Skeletal muscle tissue (tissue), 4 donors: ENCODE data around the gene LRRC32. TPM values are rescaled to one million over a fixed set of nuclear protein-coding genes. Genes with fewer than 3 reads are reported as not detected.

Source experiments
- H3K27ac ChIP-seq: one replicate; pipeline ENCODE4 v1.7.0; 2013; ENCODE audit warnings: mild to moderate bottlenecking, low read depth, low read length, inconsistent platforms
- H3K27me3 ChIP-seq, 3 donors: one replicate each; pipeline ENCODE4 v1.7.0; 2013; ENCODE audit warnings: low read length in 3 of 3; ENCODE audit not compliant: control insufficient read depth in 3 of 3, insufficient read depth in 3 of 3
- H3K36me3 ChIP-seq, 3 donors: one replicate each; pipeline ENCODE4 v1.7.0; 2013; ENCODE audit warnings: low read length in 3 of 3; ENCODE audit not compliant: control insufficient read depth in 3 of 3, insufficient read depth in 3 of 3
- H3K4me1 ChIP-seq, 3 donors: one replicate each; pipeline ENCODE4 v1.7.0; 2013; ENCODE audit warnings: low read length in 3 of 3, mild to moderate bottlenecking in 3 of 3; ENCODE audit not compliant: control insufficient read depth in 3 of 3, insufficient read depth in 3 of 3
- H3K4me3 ChIP-seq, 3 donors: one replicate each; pipeline ENCODE4 v1.7.0; 2013; ENCODE audit warnings: low read length in 3 of 3
- H3K9ac ChIP-seq, 3 donors: one replicate each; pipeline ENCODE4 v1.7.0; 2013; ENCODE audit warnings: low read length in 3 of 3, mild to moderate bottlenecking in 3 of 3, moderate library complexity in 2 of 3, low read depth in 1 of 3
- H3K9me3 ChIP-seq, 3 donors: one replicate each; pipeline ENCODE4 v1.7.0; 2013; ENCODE audit warnings: low read length in 3 of 3; ENCODE audit not compliant: control insufficient read depth in 3 of 3
- total RNA-seq: library from RNA; depleted of rRNA; stranded (reverse); fragments of >200 nt; gene quantifications from one replicate; pipeline ENCODE4 v1.2.3, GENCODE V29; 2014
- donor health status: Osteomylitis.

Gene LRRC32
- total RNA-seq, 1 donor from 2014 or later = 6.3 TPM

DNA sequence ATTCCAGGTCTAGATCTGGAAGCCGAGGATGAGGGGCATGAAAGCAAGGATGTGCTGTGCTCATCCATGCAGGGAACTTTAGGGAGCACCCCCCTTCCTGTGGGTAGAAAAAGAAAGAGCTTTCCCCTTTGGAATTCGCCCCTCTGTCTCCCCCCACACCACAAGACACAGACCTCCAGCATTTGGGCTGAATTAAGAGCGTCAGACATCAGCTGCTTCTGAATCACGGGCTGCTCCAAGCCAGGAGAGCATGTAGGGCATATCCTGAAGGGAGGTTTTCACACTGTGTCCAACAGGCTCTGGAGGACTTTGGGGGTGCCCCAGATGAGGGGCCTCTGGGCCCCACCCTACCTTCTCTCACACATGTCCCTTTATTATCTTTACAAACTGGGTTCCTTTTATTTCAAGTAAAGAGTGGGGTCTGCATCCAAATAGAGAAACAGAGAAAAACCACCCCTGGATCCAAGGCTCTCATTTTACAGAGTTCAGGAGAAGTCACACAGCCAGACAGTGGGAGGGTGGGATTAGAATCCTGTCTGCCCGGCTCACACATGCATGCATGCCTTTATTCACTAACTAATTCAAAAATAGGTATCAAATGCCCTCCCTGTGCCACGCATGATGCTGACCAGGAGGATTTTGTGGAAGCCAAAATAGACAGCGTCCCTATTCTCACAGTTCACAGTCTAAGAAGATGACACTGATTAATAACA, 52.8 kb downstream of the LRRC32 start:
- H3K9ac ChIP-seq = peak overlapping the region in 1 of 3 donors; percentile 25

DNA sequence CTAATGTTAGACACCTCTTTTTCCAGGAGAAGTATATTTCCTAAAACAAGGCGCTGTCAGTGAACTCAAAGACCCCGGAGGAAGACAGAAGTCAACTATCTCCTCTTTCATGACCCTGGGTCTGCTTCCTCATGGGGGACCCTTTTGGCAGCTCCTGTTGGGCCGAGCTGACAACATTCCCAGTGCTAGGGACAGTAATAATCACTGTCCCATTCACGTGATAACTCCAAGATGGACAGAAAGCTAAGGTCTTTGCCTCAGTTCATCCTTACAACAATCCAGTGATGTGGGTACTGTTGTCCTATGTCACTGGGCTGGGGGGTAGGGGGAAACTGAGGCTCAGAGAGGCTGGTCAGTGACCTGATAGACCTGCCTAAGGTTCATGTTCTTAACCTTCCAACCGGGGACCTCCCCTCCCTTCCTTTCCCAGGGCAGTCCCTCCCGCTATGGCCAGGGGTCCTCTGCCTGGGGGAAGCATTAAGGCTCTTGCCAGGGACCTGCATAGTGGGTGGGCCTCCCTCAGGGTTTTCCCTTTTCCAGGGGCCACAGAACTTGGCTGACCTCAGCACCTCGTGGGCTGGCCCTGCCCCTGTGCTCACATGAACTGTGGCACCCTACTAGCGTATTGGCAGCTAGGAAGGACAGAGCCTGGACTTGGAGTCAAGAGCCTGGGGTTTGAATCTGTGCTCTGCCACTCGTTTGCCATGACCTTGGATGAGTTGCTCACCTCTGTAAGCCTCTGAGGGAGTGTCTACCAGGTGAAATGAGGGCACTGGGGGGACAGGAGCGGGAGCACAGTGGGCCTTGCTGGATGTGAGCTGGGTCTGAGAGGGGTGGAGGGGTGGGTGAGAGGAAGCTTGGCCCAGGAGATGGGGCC, 53.6 kb downstream of the LRRC32 start:
- Histone ChIP-seq H3K27ac (peak overlapping the region; percentile 70), H3K36me3 (no peaks in the 10 kb centered on the region), H3K4me3 (no peak overlapping the region), H3K4me1 (peaks cover 14 to 26% (median 25%) of the 10 kb centered on the region in 3 donors), H3K27me3 (no peaks in the 10 kb centered on the region), H3K9ac (peak overlapping the region in 1 of 3 donors; percentile 25), H3K9me3 (peaks cover 0 to 2% (median 0%) of the 10 kb centered on the region in 3 donors)

More for the DNA sequence above, 52.8 kb downstream of the LRRC32 start:
- Histone ChIP-seq H3K9me3 (peaks cover 0 to 2% (median 0%) of the 10 kb centered on the region in 3 donors), H3K27ac (peak overlapping the region; percentile 70), H3K4me1 (peaks cover 14 to 26% (median 25%) of the 10 kb centered on the region in 3 donors), H3K36me3 (no peaks in the 10 kb centered on the region), H3K27me3 (no peaks in the 10 kb centered on the region), H3K4me3 (no peak overlapping the region)

DNA sequence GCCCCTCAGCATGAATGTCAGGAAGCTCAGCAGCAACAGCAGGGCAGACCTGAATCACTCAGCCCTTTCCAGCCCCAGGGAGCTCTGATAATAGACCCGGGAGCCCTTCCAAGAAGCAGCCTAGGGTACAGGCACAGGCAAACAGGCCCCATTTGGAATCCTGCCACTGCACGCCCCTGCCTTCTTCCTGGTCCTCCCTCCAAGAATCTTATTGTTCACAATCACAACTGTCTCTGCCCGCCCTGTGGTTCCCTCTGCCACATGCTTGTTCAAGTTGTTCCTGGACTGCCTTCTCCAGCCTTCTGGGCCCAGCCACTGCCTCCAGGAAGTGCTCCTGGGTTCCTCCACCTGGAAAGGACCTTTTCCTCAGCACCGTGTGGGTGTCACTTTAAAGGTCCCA, 54.6 kb downstream of the LRRC32 start:
- H3K4me3 ChIP-seq = no peak overlapping the region
- H3K36me3 ChIP-seq = no peaks in the 10 kb centered on the region
- peaks cover 0 to 2% (median 0%) of the 10 kb centered on the region in 3 donors for H3K9me3 ChIP-seq
- no peaks in the 10 kb centered on the region for H3K27me3 ChIP-seq
- H3K4me1 ChIP-seq = peaks cover 16 to 36% (median 30%) of the 10 kb centered on the region in 3 donors
- H3K9ac ChIP-seq = no peak overlapping the region
- H3K27ac ChIP-seq = peak overlapping the region; percentile 75

DNA sequence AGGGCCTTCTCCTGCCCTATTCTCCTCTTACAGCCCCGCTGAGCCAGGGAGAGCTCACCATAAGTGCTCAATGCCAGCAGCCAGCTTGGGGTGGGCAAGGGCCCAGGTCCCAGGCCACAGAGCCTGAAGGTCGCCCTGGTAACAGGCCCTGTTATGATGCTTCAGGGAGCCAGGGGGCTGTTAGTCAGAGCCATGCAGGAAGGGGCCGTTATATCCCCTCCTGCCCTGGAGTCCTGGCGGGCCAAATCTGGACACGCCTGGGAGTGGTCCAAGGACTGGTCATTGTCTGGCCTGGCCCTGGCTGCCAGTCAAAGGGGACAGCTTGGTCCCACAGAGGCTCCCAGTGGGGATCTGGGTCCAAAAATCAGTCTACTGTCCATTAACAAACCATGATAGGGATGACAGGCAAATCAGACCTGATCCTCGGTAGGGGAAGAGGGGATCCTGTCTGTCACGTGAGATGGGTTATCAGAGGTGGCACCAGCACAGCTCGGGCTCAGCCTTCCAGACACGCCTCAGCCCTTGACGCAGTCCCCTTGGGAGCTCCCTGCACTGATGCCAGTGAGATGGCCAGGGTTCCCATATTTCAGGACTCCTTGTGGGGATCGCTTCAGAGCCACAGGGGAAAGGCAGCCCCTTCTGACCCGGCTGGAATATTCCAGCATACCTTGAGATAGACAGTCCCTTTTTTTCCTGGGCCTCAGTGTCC, 55.9 kb downstream of the LRRC32 start:
- H3K4me1 ChIP-seq = peaks cover 21 to 49% (median 44%) of the 10 kb centered on the region in 3 donors
- peak overlapping the region; percentile 75 for H3K27ac ChIP-seq

DNA sequence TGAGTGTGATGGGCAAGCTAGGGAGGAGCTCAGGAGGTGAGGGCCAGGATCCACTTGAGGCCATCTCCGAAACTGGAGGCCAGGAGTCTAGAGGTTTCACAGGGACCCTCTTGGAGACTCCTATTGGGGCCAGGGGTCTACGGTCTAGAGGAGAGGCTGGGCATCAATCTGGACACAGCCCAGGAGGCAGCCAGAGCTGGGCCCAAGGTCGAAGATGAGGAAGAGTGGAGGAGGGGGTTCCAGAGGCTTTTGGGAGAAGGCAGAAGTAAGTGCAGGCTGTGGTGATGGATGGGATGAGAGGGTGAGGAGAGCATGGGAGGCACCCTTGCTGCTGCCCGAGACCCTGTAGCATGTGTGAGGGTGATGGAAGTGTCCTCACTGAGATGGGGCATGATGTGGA, 56.6 kb downstream of the LRRC32 start:
- H3K36me3 ChIP-seq = no peaks in the 10 kb centered on the region
- H3K9me3 ChIP-seq = peaks cover 0 to 2% (median 0%) of the 10 kb centered on the region in 3 donors
- H3K27ac ChIP-seq = peak overlapping the region; percentile 75
- H3K4me1 ChIP-seq = peaks cover 21 to 49% (median 44%) of the 10 kb centered on the region in 3 donors
- H3K27me3 ChIP-seq = no peaks in the 10 kb centered on the region
- H3K9ac ChIP-seq = peak overlapping the region in 2 of 3 donors; percentile 50 to 51
- no peak overlapping the region for H3K4me3 ChIP-seq

More for the DNA sequence above, 55.9 kb downstream of the LRRC32 start:
- Histone ChIP-seq H3K9ac (peak overlapping the region in 1 of 3 donors; percentile 50), H3K27me3 (no peaks in the 10 kb centered on the region), H3K4me3 (no peak overlapping the region), H3K36me3 (no peaks in the 10 kb centered on the region), H3K9me3 (peaks cover 0 to 2% (median 0%) of the 10 kb centered on the region in 3 donors)

DNA sequence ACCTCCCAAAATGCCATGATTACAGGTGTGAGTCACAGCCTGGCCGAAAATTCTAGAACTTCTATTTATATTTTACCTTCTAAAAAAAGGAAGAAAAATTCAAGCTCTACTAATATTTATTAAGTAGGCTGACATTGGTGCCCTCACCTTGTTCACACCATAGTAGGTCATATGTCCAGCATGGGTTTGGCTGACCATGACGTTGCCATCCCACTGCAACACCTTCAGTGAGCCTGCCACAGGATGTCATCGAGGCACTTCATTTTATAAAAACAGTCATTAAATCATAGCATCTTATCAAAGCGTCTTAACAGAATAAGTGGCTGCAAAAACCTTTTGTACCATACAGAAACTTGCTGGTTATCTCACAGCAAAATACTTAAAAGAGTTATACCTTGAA, 58.3 kb downstream of the LRRC32 start:
- peaks cover 21 to 47% (median 44%) of the 10 kb centered on the region in 3 donors for H3K4me1 ChIP-seq
- no peaks in the 10 kb centered on the region for H3K36me3 ChIP-seq
- no peak overlapping the region for H3K27ac ChIP-seq
- H3K27me3 ChIP-seq = no peaks in the 10 kb centered on the region
- no peaks in the 10 kb centered on the region for H3K9me3 ChIP-seq
- no peak overlapping the region for H3K9ac ChIP-seq
- H3K4me3 ChIP-seq = no peak overlapping the region

DNA sequence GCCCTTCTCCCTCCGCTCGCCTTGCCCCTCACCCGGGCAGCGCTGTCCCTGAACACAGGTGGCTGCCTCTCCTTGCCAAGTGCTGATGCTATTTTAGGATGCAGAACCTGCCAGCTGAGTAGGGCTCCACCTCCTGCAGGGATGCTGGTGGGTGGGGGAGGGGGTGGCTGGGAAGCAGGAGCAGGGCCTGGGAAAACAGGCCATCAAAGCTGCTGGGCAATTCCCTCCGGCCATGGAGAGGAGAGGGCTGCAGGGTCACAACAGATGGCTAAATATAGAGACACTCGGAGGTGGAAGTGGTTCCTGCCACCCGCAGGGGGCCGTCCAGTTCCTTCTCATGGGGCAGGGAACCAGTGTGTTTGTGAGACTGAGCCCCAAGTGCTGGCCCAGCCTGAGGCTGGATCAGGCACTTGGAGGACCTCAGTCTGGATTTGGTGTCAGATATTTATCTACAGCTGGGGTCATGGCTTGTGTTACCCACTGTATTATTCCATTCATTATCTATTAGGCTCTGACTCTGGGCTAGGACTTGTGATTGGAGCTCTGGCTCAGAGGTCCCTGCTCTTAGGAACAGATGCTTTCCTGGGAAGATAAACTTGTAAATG, 59.6 kb downstream of the LRRC32 start:
- H3K9ac ChIP-seq = peak overlapping the region in 1 of 3 donors; percentile 1
- peak overlapping the region; percentile 44 for H3K27ac ChIP-seq
- H3K9me3 ChIP-seq = no peaks in the 10 kb centered on the region
- H3K27me3 ChIP-seq = no peaks in the 10 kb centered on the region
- H3K4me3 ChIP-seq = peak overlapping the region in 1 of 3 donors; percentile 13
- no peaks in the 10 kb centered on the region for H3K36me3 ChIP-seq
- peaks cover 23 to 43% (median 42%) of the 10 kb centered on the region in 3 donors for H3K4me1 ChIP-seq

DNA sequence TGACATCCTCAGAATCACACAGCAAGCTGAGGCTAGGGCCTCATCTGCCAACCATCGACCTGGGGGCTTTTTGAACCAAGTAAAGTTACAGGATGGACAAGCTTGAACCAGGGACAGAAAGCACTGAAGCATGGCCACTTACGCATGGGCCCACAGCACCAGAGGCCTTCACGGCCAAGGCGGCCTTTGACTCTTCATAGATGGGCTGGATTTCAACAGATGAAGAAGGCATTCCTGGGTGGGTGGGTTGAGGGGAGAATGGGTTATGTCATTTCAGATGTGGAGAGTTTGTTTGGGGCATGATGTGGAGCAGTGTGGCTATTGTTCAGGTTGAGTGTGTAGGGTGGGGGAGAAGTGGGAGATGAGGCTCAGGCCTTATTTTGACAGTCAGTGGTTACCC, 60.2 kb downstream of the LRRC32 start:
- H3K9ac ChIP-seq = peak overlapping the region in 1 of 3 donors; percentile 33
- H3K27me3 ChIP-seq = no peaks in the 10 kb centered on the region
- H3K27ac ChIP-seq = no peak overlapping the region
- H3K4me1 ChIP-seq = peaks cover 29 to 44% (median 43%) of the 10 kb centered on the region in 3 donors
- H3K4me3 ChIP-seq = peak overlapping the region in 1 of 3 donors; percentile 13
- H3K36me3 ChIP-seq = no peaks in the 10 kb centered on the region
- no peaks in the 10 kb centered on the region for H3K9me3 ChIP-seq

DNA sequence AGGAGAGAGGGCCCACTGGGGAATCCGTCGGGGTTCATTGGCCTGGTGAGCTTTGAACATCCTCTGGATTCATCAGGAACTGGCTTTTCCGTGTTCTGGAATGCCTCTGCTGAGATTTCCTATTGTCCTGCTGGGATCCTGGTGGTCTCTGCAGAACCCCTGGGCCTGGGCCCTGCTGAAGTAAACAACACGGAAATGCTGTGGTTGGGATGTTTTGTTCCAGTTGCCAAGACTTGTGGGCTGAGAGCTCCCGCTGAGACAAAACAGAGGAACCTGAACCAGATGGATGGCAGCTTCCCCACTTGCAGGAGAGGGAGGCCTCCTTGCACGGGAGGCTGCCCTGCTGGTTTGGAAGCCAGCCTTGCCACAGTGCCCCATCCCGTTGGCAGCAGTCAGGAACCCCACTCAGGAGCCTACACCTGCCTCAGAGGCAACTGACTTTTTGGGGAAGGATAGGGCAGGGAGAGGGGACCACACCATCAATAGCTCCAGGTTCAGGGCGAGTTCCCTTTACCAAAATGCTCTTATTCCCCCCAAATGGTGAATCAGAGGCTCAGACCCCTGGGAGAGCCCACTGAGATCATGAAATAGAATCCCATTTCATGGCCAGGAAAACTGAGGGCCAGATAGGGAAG, 60.7 kb downstream of the LRRC32 start:
- no peaks in the 10 kb centered on the region for H3K27me3 ChIP-seq
- H3K9me3 ChIP-seq = no peaks in the 10 kb centered on the region
- no peak overlapping the region for H3K27ac ChIP-seq
- H3K4me3 ChIP-seq = no peak overlapping the region
- peak overlapping the region in 1 of 3 donors; percentile 33 for H3K9ac ChIP-seq
- no peaks in the 10 kb centered on the region for H3K36me3 ChIP-seq
- H3K4me1 ChIP-seq = peaks cover 30 to 43% (median 42%) of the 10 kb centered on the region in 3 donors
